CD14-positive monocyte (primary cell): ENCODE results near the gene HM13. TPM values are rescaled to one million over a fixed set of nuclear protein-coding genes. Genes with fewer than 3 reads are reported as not detected.

ENCODE experiments used
- DNase-seq, 3 donors: peaks; one replicate each; pipeline ENCODE4 v3.0.0-alpha.2; 2011 to 2022
- H2AFZ ChIP-seq: 2 replicates; pipeline ENCODE4 v1.6.0; 2012; ENCODE audit warnings: mild to moderate bottlenecking, low read depth, low read length, inconsistent platforms; ENCODE audit not compliant: insufficient read depth, poor library complexity, severe bottlenecking
- H3K27ac ChIP-seq, 2 donors: 1 replicate in 1 of 2; 2 replicates in 1 of 2; pipeline ENCODE4 v1.5.1; 2012 to 2013; ENCODE audit warnings: low read length in 2 of 2, control low read depth in 1 of 2, inconsistent platforms in 1 of 2, low read depth in 1 of 2, mild to moderate bottlenecking in 1 of 2
- H3K27me3 ChIP-seq, 2 donors: one replicate each; pipeline versions ENCODE4 v1.6.0 to v1.6.1; 2011 to 2013; ENCODE audit warnings: low read length in 2 of 2; ENCODE audit not compliant: control insufficient read depth in 2 of 2, insufficient read depth in 2 of 2
- H3K36me3 ChIP-seq, 2 donors: replicated peaks in 1 of 2; 1 replicate in 1 of 2; 2 replicates in 1 of 2; pipeline versions ENCODE4 v1.5.1 to v1.6.1; 2012 to 2013; ENCODE audit warnings: low read length in 2 of 2, control low read depth in 1 of 2, inconsistent platforms in 1 of 2, mild to moderate bottlenecking in 1 of 2; ENCODE audit not compliant: insufficient read depth in 2 of 2, control insufficient read depth in 1 of 2
- H3K4me1 ChIP-seq, 2 donors: 1 replicate in 1 of 2; 2 replicates in 1 of 2; pipeline versions ENCODE4 v1.5.1 to v1.6.1; 2012 to 2013; ENCODE audit warnings: low read length in 2 of 2, control low read depth in 1 of 2, inconsistent platforms in 1 of 2, mild to moderate bottlenecking in 1 of 2, moderate library complexity in 1 of 2; ENCODE audit not compliant: insufficient read depth in 2 of 2, control insufficient read depth in 1 of 2
- H3K4me2 ChIP-seq: replicated peaks from 2 replicates; pipeline ENCODE3; 2012; ENCODE audit warnings: low read length, moderate library complexity, mild to moderate bottlenecking; ENCODE audit not compliant: poor library complexity, severe bottlenecking; ENCODE audit errors: extremely low read depth
- H3K4me3 ChIP-seq, 3 experiments: fragments of 200-600 bp in 1 of 3; sonication (generic) in 1 of 3; replicated peaks in 1 of 3; 1 replicate in 2 of 3; 2 replicates in 1 of 3; pipeline ENCODE4 v1.5.1; 2011 to 2013; ENCODE audit warnings: low read length in 3 of 3, mild to moderate bottlenecking in 3 of 3, control low read depth in 2 of 3, low read depth in 2 of 3, inconsistent platforms in 1 of 3, moderate library complexity in 1 of 3
- H3K79me2 ChIP-seq: 2 replicates; pipeline ENCODE4 v1.6.0; 2012; ENCODE audit warnings: mild to moderate bottlenecking, control low read depth, inconsistent platforms, low read length, moderate library complexity; ENCODE audit not compliant: insufficient read depth
- H3K9ac ChIP-seq: 2 replicates; pipeline ENCODE4 v1.6.0; 2017; ENCODE audit warnings: low read length, mild to moderate bottlenecking; ENCODE audit not compliant: insufficient read depth, poor library complexity, severe bottlenecking
- H3K9me3 ChIP-seq, 2 donors: replicated peaks in 1 of 2; 1 replicate in 1 of 2; 2 replicates in 1 of 2; pipeline versions ENCODE4 v1.5.1 to v1.6.1; 2012 to 2013; ENCODE audit warnings: low read length in 2 of 2, control low read depth in 1 of 2; ENCODE audit not compliant: control insufficient read depth in 1 of 2, insufficient read depth in 1 of 2
- H4K20me1 ChIP-seq: 2 replicates; pipeline ENCODE4 v1.6.0; 2012; ENCODE audit warnings: mild to moderate bottlenecking, low read length, control low read depth, moderate library complexity; ENCODE audit not compliant: insufficient read depth
- H3K27ac Mint-ChIP-seq, 7 donors: one replicate each; pipeline ENCODE4 v1.8.0; 2020; ENCODE audit warnings: mild to moderate bottlenecking in 7 of 7, mixed read lengths in 7 of 7, moderate library complexity in 6 of 7, inconsistent platforms in 2 of 7
- H3K27me3 Mint-ChIP-seq, 3 donors: one replicate each; pipeline ENCODE4 v1.8.0; 2021 to 2022; ENCODE audit warnings: low read depth in 3 of 3, mild to moderate bottlenecking in 3 of 3, mixed read lengths in 3 of 3, moderate library complexity in 3 of 3, inconsistent platforms in 1 of 3
- H3K36me3 Mint-ChIP-seq, 2 donors: one replicate each; pipeline ENCODE4 v1.8.0; 2020; ENCODE audit warnings: mixed read lengths in 2 of 2, inconsistent platforms in 1 of 2, mild to moderate bottlenecking in 1 of 2
- H3K4me1 Mint-ChIP-seq: one replicate; pipeline ENCODE4 v1.8.0; 2020; ENCODE audit warnings: mild to moderate bottlenecking, mixed read lengths
- H3K4me3 Mint-ChIP-seq, 2 donors: one replicate each; pipeline ENCODE4 v1.8.0; 2020; ENCODE audit warnings: mild to moderate bottlenecking in 2 of 2, mixed read lengths in 2 of 2, moderate library complexity in 1 of 2
- H3K9me3 Mint-ChIP-seq, 7 donors: one replicate each; pipeline ENCODE4 v1.8.0; 2020 to 2022; ENCODE audit warnings: mixed read lengths in 7 of 7, mild to moderate bottlenecking in 6 of 7, moderate library complexity in 6 of 7, inconsistent platforms in 2 of 7
- CTCF ChIP-seq: fragments of 200-600 bp; IDR thresholded peaks from one replicate; pipeline ENCODE4 v1.8.0; 2022; ENCODE audit warnings: antibody characterized with exemption, mild to moderate bottlenecking
- whole genome bisulfite sequencing: methylation state at CpG from one replicate; pipeline ENCODE4 v1.1.5; 2013; ENCODE audit warnings: missing lambda C conversion rate; ENCODE audit not compliant: insufficient coverage; 5-methylcytosine and 5-hydroxymethylcytosine counted together
- intact Hi-C, 2 donors: fragments of 100-400 bp; cut with micrococcal nuclease; formaldehyde crosslinking; loops; one replicate each; pipeline versions ENCODE4 v1.15.0 to v1.15.1; 2023
- polyA plus RNA-seq, 3 donors: library from polyadenylated mRNA; depleted of rRNA in 1 of 3; unstranded in 2 of 3; stranded (reverse) in 1 of 3; fragments of 300-500 nt in 2 of 3; fragments of >200 nt in 1 of 3; fragmentation: Illumina TruSeq in 2 of 3; gene quantifications; 1 replicate in 2 of 3; 2 replicates in 1 of 3; pipeline ENCODE4 v1.2.3, GENCODE V29; 2012 to 2021

HM13 gene
- polyA plus RNA-seq, 3 donors = 199 to 329 (median 320) TPM

- Mint-ChIP-seq H3K4me1 (peaks cover 24% of the 10 kb centered on the region), H3K36me3 (peaks cover 68 to 90% of the 10 kb centered on the region in 2 donors), H3K27ac (peak overlapping the region in 5 of 7 donors; percentile 35 to 98 (median 85)), H3K27me3 (peaks cover 0 to 2% (median 0%) of the 10 kb centered on the region in 3 donors), H3K9me3 (peaks cover 0 to 5% (median 0%) of the 10 kb centered on the region in 7 donors), H3K4me3 (no peak overlapping the region)
- no peak for DNase-seq
- H3K27me3 ChIP-seq = no peaks in the 10 kb centered on the region
- 78% methylated on average over 1 of the region's 1 CpG for WGBS
- no peaks in the 10 kb centered on the region for H3K9me3 ChIP-seq
- peaks cover 4% of the 10 kb centered on the region for H3K79me2 ChIP-seq
- no peak overlapping the region for H3K4me2 ChIP-seq
- H3K27ac ChIP-seq = peak overlapping the region in 1 of 2 donors; percentile 91
- H3K4me1 ChIP-seq = peaks cover 19 to 27% of the 10 kb centered on the region in 2 donors
- no peak overlapping the region for H2AFZ ChIP-seq
- no peak overlapping the region for H3K4me3 ChIP-seq
- H3K9ac ChIP-seq = no peak overlapping the region
- H3K36me3 ChIP-seq = peaks cover 70 to 87% of the 10 kb centered on the region in 2 donors
- intact Hi-C loops = loop anchor here (2.0 to 5.0 kb wide), 2 partner anchors 51 to 160 kb away; partner anchors contain the start of gene BCL2L1 (in 1 of the 2)
- no peak for TF ChIP-seq CTCF
- peaks cover 64% of the 10 kb centered on the region for H4K20me1 ChIP-seq
Observed at GRCh38 chr20:31562241-31562640, 48.0 kb downstream of the HM13 start.

GRCh38 chr20:31564284-31564683 is 50.0 kb downstream of the HM13 start:
- Histone ChIP-seq H3K9me3 (no peaks in the 10 kb centered on the region), H3K4me2 (no peak overlapping the region), H3K27ac (no peak overlapping the region), H3K4me3 (no peak overlapping the region), H4K20me1 (peaks cover 83% of the 10 kb centered on the region), H3K27me3 (no peaks in the 10 kb centered on the region), H3K36me3 (peaks cover 82 to 91% of the 10 kb centered on the region in 2 donors), H3K9ac (no peak overlapping the region), H3K79me2 (peaks cover 4% of the 10 kb centered on the region), H3K4me1 (peaks cover 19 to 26% of the 10 kb centered on the region in 2 donors), H2AFZ (no peak overlapping the region)
- no peak for DNase-seq
- peaks cover 72 to 87% of the 10 kb centered on the region in 2 donors for H3K36me3 Mint-ChIP-seq
- WGBS = 93% methylated on average over 3 of the region's 6 CpGs
- peak overlapping the region in 3 of 7 donors; percentile 0 to 61 (median 57) for H3K27ac Mint-ChIP-seq
- TF ChIP-seq CTCF = no peak
- intact Hi-C loops = loop anchor here in 1 of 2 donors (5.0 kb wide), 1 partner anchor 158 kb away; the partner anchor contains the start of gene BCL2L1
- no peak overlapping the region for H3K4me3 Mint-ChIP-seq
- H3K27me3 Mint-ChIP-seq = no peaks in the 10 kb centered on the region
- H3K4me1 Mint-ChIP-seq = peaks cover 37% of the 10 kb centered on the region
- H3K9me3 Mint-ChIP-seq = peaks cover 0 to 2% (median 0%) of the 10 kb centered on the region in 7 donors
